Neural progenitor cell (in vitro differentiated cells): ENCODE data around the gene CGB5. TPM values are rescaled to one million over a fixed set of nuclear protein-coding genes. Genes with fewer than 3 reads are reported as not detected.
A peak's percentile ranks its signal among the peaks of the same experiment; 100 is the strongest.

ENCODE experiments used
- DNase-seq: peaks from one replicate; pipeline ENCODE4 v3.0.0-alpha.2; 2016; ENCODE audit warnings: low spot score
- H2AFZ ChIP-seq: fragments of 200-600 bp; sonication (generic); replicated peaks from 2 replicates; pipeline ENCODE4 v1.6.1; 2016; ENCODE audit warnings: antibody characterized with exemption
- H3F3A ChIP-seq: fragments of 200-600 bp; sonication (generic); 2 replicates; pipeline ENCODE4 v1.6.1; 2016; ENCODE audit warnings: antibody characterized with exemption, low read depth
- H3K27ac ChIP-seq: fragments of 200-600 bp; sonication (generic); 2 replicates; pipeline ENCODE4 v1.5.1; 2016; ENCODE audit warnings: mild to moderate bottlenecking
- H3K27me3 ChIP-seq: fragments of 200-600 bp; sonication (generic); 2 replicates; pipeline ENCODE4 v1.6.1; 2016; ENCODE audit warnings: mild to moderate bottlenecking, moderate library complexity
- H3K36me3 ChIP-seq: fragments of 200-600 bp; sonication (generic); 2 replicates; pipeline ENCODE4 v1.5.1; 2016
- H3K4me1 ChIP-seq: fragments of 200-600 bp; sonication (generic); 2 replicates; pipeline ENCODE4 v1.6.1; 2016; ENCODE audit warnings: mixed run types
- H3K4me2 ChIP-seq: fragments of 200-600 bp; sonication (generic); 2 replicates; pipeline ENCODE4 v1.6.1; 2016
- H3K4me3 ChIP-seq: fragments of 200-600 bp; sonication (generic); 2 replicates; pipeline ENCODE4 v1.5.1; 2016
- H3K79me2 ChIP-seq: fragments of 200-600 bp; sonication (generic); 2 replicates; pipeline ENCODE4 v1.6.1; 2016; ENCODE audit warnings: low read depth
- H3K9ac ChIP-seq: fragments of 200-600 bp; sonication (generic); 2 replicates; pipeline ENCODE4 v1.6.1; 2016
- H3K9me3 ChIP-seq: fragments of 200-600 bp; sonication (generic); 2 replicates; pipeline ENCODE4 v1.5.1; 2016; ENCODE audit warnings: low read depth
- H4K20me1 ChIP-seq: fragments of 200-600 bp; sonication (generic); 2 replicates; pipeline ENCODE4 v1.6.1; 2016; ENCODE audit warnings: low read depth
- H3K27ac Mint-ChIP-seq: 3 replicates; pipeline ENCODE4 v1.8.0; 2021; ENCODE audit warnings: mixed read lengths
- H3K27me3 Mint-ChIP-seq: 2 replicates; pipeline ENCODE4 v1.8.0; 2022; ENCODE audit warnings: low read depth, mild to moderate bottlenecking, inconsistent platforms, moderate library complexity, mixed read lengths; ENCODE audit not compliant: insufficient read depth
- H3K36me3 Mint-ChIP-seq: 3 replicates; pipeline ENCODE4 v1.8.0; 2021; ENCODE audit warnings: mixed read lengths
- H3K4me1 Mint-ChIP-seq: 3 replicates; pipeline ENCODE4 v1.8.0; 2021; ENCODE audit warnings: mixed read lengths
- H3K4me3 Mint-ChIP-seq: 3 replicates; pipeline ENCODE4 v1.8.0; 2021; ENCODE audit warnings: mild to moderate bottlenecking, moderate library complexity, mixed read lengths
- H3K9me3 Mint-ChIP-seq: 3 replicates; pipeline ENCODE4 v1.8.0; 2020; ENCODE audit warnings: mixed read lengths
- CTCF ChIP-seq: fragments of 200-600 bp; sonication (generic); IDR thresholded peaks from 2 replicates; pipeline ENCODE4 v1.5.1; 2017; ENCODE audit warnings: antibody characterized with exemption, mild to moderate bottlenecking
- EZH2 ChIP-seq: fragments of 200-600 bp; sonication (generic); IDR thresholded peaks from 2 replicates; pipeline ENCODE4 v1.6.1; 2017; ENCODE audit warnings: antibody characterized with exemption, mild to moderate bottlenecking, moderate library complexity
- EZH2phosphoT487 ChIP-seq: fragments of 200-600 bp; sonication (generic); IDR thresholded peaks from 2 replicates; pipeline ENCODE4 v1.6.1; 2017; ENCODE audit warnings: antibody characterized with exemption
- total RNA-seq: library from RNA; depleted of rRNA; stranded (reverse); fragments of >200 nt; gene quantifications from 2 replicates; pipeline ENCODE4 v1.2.3, GENCODE V29; 2015; ENCODE audit warnings: low replicate concordance

The CGB5 gene
- total RNA-seq, 1 donor from 2014 or later: not detected

GRCh38 chr19:49065905-49066512 lies 22.4 kb downstream of the CGB5 start:
- H3K4me1 Mint-ChIP-seq: peaks cover 24% of the 10 kb centered on the region
- Histone ChIP-seq H3F3A (peaks cover 20% of the 10 kb centered on the region), H3K4me2 (peak overlapping the region; percentile 77), H3K27ac (no peak overlapping the region), H3K36me3 (no peaks in the 10 kb centered on the region), H3K79me2 (no peaks in the 10 kb centered on the region), H3K4me1 (peaks cover 19% of the 10 kb centered on the region), H2AFZ (no peak overlapping the region), H4K20me1 (no peaks in the 10 kb centered on the region), H3K9me3 (no peaks in the 10 kb centered on the region), H3K9ac (no peak overlapping the region), H3K4me3 (no peak overlapping the region), H3K27me3 (peaks cover 86% of the 10 kb centered on the region)
- peaks cover 35% of the 10 kb centered on the region for H3K27me3 Mint-ChIP-seq
- H3K4me3 Mint-ChIP-seq: peak overlapping the region; percentile 57
- DNase-seq: no peak
- no peak overlapping the region for H3K27ac Mint-ChIP-seq
- TF ChIP-seq EZH2: no peak
- no peak for TF ChIP-seq EZH2phosphoT487
- TF ChIP-seq CTCF: no peak
- peaks cover 9% of the 10 kb centered on the region for H3K36me3 Mint-ChIP-seq
- H3K9me3 Mint-ChIP-seq: peaks cover 15% of the 10 kb centered on the region

- no peak overlapping the region for H3K4me3 ChIP-seq
- no peaks in the 10 kb centered on the region for H3K9me3 ChIP-seq
- no peak overlapping the region for H2AFZ ChIP-seq
- peaks cover 26% of the 10 kb centered on the region for H3F3A ChIP-seq
- H3K36me3 Mint-ChIP-seq: peaks cover 9% of the 10 kb centered on the region
- H3K9ac ChIP-seq: no peak overlapping the region
- H3K79me2 ChIP-seq: no peaks in the 10 kb centered on the region
- H3K4me2 ChIP-seq: no peak overlapping the region
- H3K4me1 ChIP-seq: peaks cover 19% of the 10 kb centered on the region
- peaks cover 41% of the 10 kb centered on the region for H3K27me3 Mint-ChIP-seq
- H3K27ac ChIP-seq: no peak overlapping the region
- TF ChIP-seq EZH2phosphoT487: no peak
- TF ChIP-seq CTCF: no peak
- TF ChIP-seq EZH2: no peak
- H4K20me1 ChIP-seq: no peaks in the 10 kb centered on the region
- H3K9me3 Mint-ChIP-seq: peaks cover 15% of the 10 kb centered on the region
- peaks cover 97% of the 10 kb centered on the region for H3K27me3 ChIP-seq
- no peak overlapping the region for H3K27ac Mint-ChIP-seq
- H3K4me3 Mint-ChIP-seq: no peak overlapping the region
- peaks cover 24% of the 10 kb centered on the region for H3K4me1 Mint-ChIP-seq
- no peak for DNase-seq
- H3K36me3 ChIP-seq: no peaks in the 10 kb centered on the region
Observed at GRCh38 chr19:49067554-49067953, 23.9 kb downstream of the CGB5 start.

- Mint-ChIP-seq H3K36me3 (peaks cover 9% of the 10 kb centered on the region), H3K27ac (no peak overlapping the region), H3K4me3 (no peak overlapping the region), H3K9me3 (peaks cover 17% of the 10 kb centered on the region), H3K4me1 (peaks cover 23% of the 10 kb centered on the region), H3K27me3 (peaks cover 55% of the 10 kb centered on the region)
- H3K9ac ChIP-seq: no peak overlapping the region
- no peak for TF ChIP-seq EZH2
- no peak for TF ChIP-seq EZH2phosphoT487
- no peak for TF ChIP-seq CTCF
- H3K27ac ChIP-seq: no peak overlapping the region
- H3K36me3 ChIP-seq: no peaks in the 10 kb centered on the region
- DNase-seq: no peak
- H3F3A ChIP-seq: peaks cover 28% of the 10 kb centered on the region
- no peak overlapping the region for H3K4me3 ChIP-seq
- H3K9me3 ChIP-seq: no peaks in the 10 kb centered on the region
- no peaks in the 10 kb centered on the region for H3K79me2 ChIP-seq
- H3K4me1 ChIP-seq: peaks cover 18% of the 10 kb centered on the region
- H4K20me1 ChIP-seq: peaks cover 9% of the 10 kb centered on the region
- no peak overlapping the region for H2AFZ ChIP-seq
- H3K4me2 ChIP-seq: no peak overlapping the region
- H3K27me3 ChIP-seq: peaks cover 100% of the 10 kb centered on the region
Observed at GRCh38 chr19:49069026-49069425, 25.4 kb downstream of the CGB5 start.
